ENCODE data around the gene CLMN.

The CLMN gene

GRCh38 chr14:95258754-95259593 is 60.7 kb downstream of the CLMN start:
- DNase-seq = no peak

GRCh38 chr14:95258156-95258555 is 61.6 kb downstream of the CLMN start:
- DNase-seq = no peak

GRCh38 chr14:95257521-95257920 is 62.2 kb downstream of the CLMN start:
- no peak for DNase-seq

- no peak for DNase-seq
These were observed 63.0 kb downstream of the CLMN start for GRCh38 chr14:95256776-95257060.

- no peak for DNase-seq
These were observed 63.5 kb downstream of the CLMN start for GRCh38 chr14:95256002-95256775.

GRCh38 chr14:95255487-95255886 is 64.2 kb downstream of the CLMN start:
- DNase-seq = no peak

- no peak for DNase-seq
These were observed 64.7 kb downstream of the CLMN start for GRCh38 chr14:95255013-95255412.

GRCh38 chr14:95254288-95254687 is 65.4 kb downstream of the CLMN start:
- DNase-seq = no peak

GRCh38 chr14:95253039-95253630 is 66.6 kb downstream of the CLMN start:
- DNase-seq = no peak

- no peak for DNase-seq
These were observed 67.5 kb downstream of the CLMN start for GRCh38 chr14:95252219-95252618.

GRCh38 chr14:95250936-95251335 is 68.8 kb downstream of the CLMN start:
- DNase-seq = no peak

GRCh38 chr14:95250140-95250769 is 69.5 kb downstream of the CLMN start:
- DNase-seq = no peak

GRCh38 chr14:95248432-95248831 is 71.3 kb downstream of the CLMN start:
- no peak for DNase-seq

GRCh38 chr14:95246870-95247269 is 72.8 kb downstream of the CLMN start:
- DNase-seq = no peak

GRCh38 chr14:95245334-95245733 is 74.4 kb downstream of the CLMN start:
- DNase-seq = no peak

- no peak for DNase-seq
These were observed 75.1 kb downstream of the CLMN start for GRCh38 chr14:95244587-95244986.

- no peak for DNase-seq
These were observed 76.8 kb downstream of the CLMN start for GRCh38 chr14:95242870-95243269.

- no peak for DNase-seq
These were observed 78.6 kb downstream of the CLMN start for GRCh38 chr14:95240859-95241813.

- DNase-seq = no peak
These were observed 81.0 kb downstream of the CLMN start for GRCh38 chr14:95238487-95239298.

- no peak for DNase-seq
These were observed 81.8 kb downstream of the CLMN start for GRCh38 chr14:95237958-95238340.
